WTC11 (cell line): ENCODE results near the gene IFNA6. TPM values are rescaled to one million over a fixed set of nuclear protein-coding genes. Genes with fewer than 3 reads are reported as not detected.
A peak's percentile ranks its signal among the peaks of the same experiment; 100 is the strongest.

Source experiments
- ATAC-seq: fragments of 200-7000 bp; cut with Tn5 transposase; 2 replicates; pipeline ENCODE4 v1.10.0; 2021; ENCODE audit warnings: mild to moderate bottlenecking, moderate library complexity
- CTCF ChIA-PET: fragments of 300-600 bp; sonication (Branson Sonifier 250); formaldehyde crosslinking; loops from one replicate; lab custom pipeline; 2021; ENCODE audit warnings: antibody characterized with exemption; lab: Charles Lee
- POLR2A ChIA-PET: fragments of 350-600 bp; sonication (Branson Sonifier 250); formaldehyde crosslinking; loops from one replicate; lab custom pipeline; 2021; ENCODE audit warnings: antibody characterized with exemption; lab: Charles Lee
- DNase-seq: peaks from one replicate; pipeline ENCODE4 v3.0.0; 2021; ENCODE audit warnings: low spot score
- H3K27ac Mint-ChIP-seq: 2 replicates; pipeline ENCODE4 v1.8.0; 2021; ENCODE audit warnings: mixed read lengths
- H3K27me3 Mint-ChIP-seq: 2 replicates; pipeline ENCODE4 v1.8.0; 2021; ENCODE audit warnings: low read depth, mild to moderate bottlenecking, moderate library complexity, mixed read lengths
- H3K36me3 Mint-ChIP-seq: 2 replicates; pipeline ENCODE4 v1.8.0; 2021; ENCODE audit warnings: mixed read lengths
- H3K4me1 Mint-ChIP-seq: 2 replicates; pipeline ENCODE4 v1.8.0; 2022; ENCODE audit warnings: mixed read lengths
- H3K4me3 Mint-ChIP-seq: 2 replicates; pipeline ENCODE4 v1.8.0; 2021; ENCODE audit warnings: mild to moderate bottlenecking, moderate library complexity, mixed read lengths
- H3K9me3 Mint-ChIP-seq: 2 replicates; pipeline ENCODE4 v1.8.0; 2021; ENCODE audit warnings: mixed read lengths
- AFF4 ChIP-seq: sonication (generic); formaldehyde crosslinking; IDR thresholded peaks from 2 replicates; pipeline ENCODE4 v1.8.1; 2023; ENCODE audit warnings: mild to moderate bottlenecking, missing genetic modification reagents, borderline replicate concordance
- E2F4 ChIP-seq: sonication (generic); formaldehyde crosslinking; IDR thresholded peaks from 2 replicates; pipeline ENCODE4 v1.8.1; 2022; ENCODE audit warnings: low read depth, mild to moderate bottlenecking, moderate library complexity, missing genetic modification reagents, borderline replicate concordance
- EMX1 ChIP-seq: fragments of 250-450 bp; sonication (Bioruptor Pico); IDR thresholded peaks from 2 replicates; pipeline ENCODE4 v1.8.0; 2021; ENCODE audit warnings: mild to moderate bottlenecking
- ETV6 ChIP-seq: sonication (generic); formaldehyde crosslinking; IDR thresholded peaks from 2 replicates; pipeline ENCODE4 v1.8.1; 2022; ENCODE audit warnings: mild to moderate bottlenecking, missing genetic modification reagents
- GABPB1 ChIP-seq: sonication (generic); formaldehyde crosslinking; IDR thresholded peaks from 2 replicates; pipeline ENCODE4 v1.8.1; 2023; ENCODE audit warnings: mild to moderate bottlenecking, missing genetic modification reagents
- GTF2I ChIP-seq: fragments of 250-450 bp; sonication (Bioruptor Pico); conservative IDR thresholded peaks from 2 replicates; pipeline ENCODE4 v1.4.0; 2021; ENCODE audit warnings: mild to moderate bottlenecking
- JAZF1 ChIP-seq: fragments of 250-450 bp; sonication (Bioruptor Pico); IDR thresholded peaks from 2 replicates; pipeline ENCODE4 v1.9.0; 2021; ENCODE audit warnings: moderate library complexity, mild to moderate bottlenecking, inconsistent platforms
- KAT7 ChIP-seq: sonication (generic); formaldehyde crosslinking; IDR thresholded peaks from 2 replicates; pipeline ENCODE4 v1.8.1; 2023; ENCODE audit warnings: missing genetic modification reagents, mild to moderate bottlenecking, borderline replicate concordance
- NFE2L1 ChIP-seq: sonication (generic); formaldehyde crosslinking; IDR thresholded peaks from 2 replicates; pipeline ENCODE4 v1.8.1; 2023; ENCODE audit warnings: missing genetic modification reagents
- NR1H2 ChIP-seq: sonication (generic); formaldehyde crosslinking; IDR thresholded peaks from 2 replicates; pipeline ENCODE4 v1.9.0; 2021; ENCODE audit warnings: mild to moderate bottlenecking, moderate library complexity, missing genetic modification reagents
- NR2C2 ChIP-seq: sonication (generic); formaldehyde crosslinking; IDR thresholded peaks from 2 replicates; pipeline ENCODE4 v1.8.0; 2022; ENCODE audit warnings: mild to moderate bottlenecking, missing genetic modification reagents
- NR3C1 ChIP-seq: sonication (generic); formaldehyde crosslinking; conservative IDR thresholded peaks from 2 replicates; pipeline ENCODE4 v1.8.1; 2023; ENCODE audit warnings: low read depth, mild to moderate bottlenecking, missing genetic modification reagents
- SMAD3 ChIP-seq: sonication (generic); formaldehyde crosslinking; IDR thresholded peaks from 2 replicates; pipeline ENCODE4 v1.8.0; 2022; ENCODE audit warnings: missing genetic modification reagents, mild to moderate bottlenecking, borderline replicate concordance
- SOX15 ChIP-seq: fragments of 250-450 bp; sonication (Bioruptor Pico); IDR thresholded peaks from 2 replicates; pipeline ENCODE4 v1.9.0; 2021; ENCODE audit warnings: mild to moderate bottlenecking
- TCF7 ChIP-seq: sonication (generic); formaldehyde crosslinking; IDR thresholded peaks from 2 replicates; pipeline ENCODE4 v1.8.0; 2022; ENCODE audit warnings: mild to moderate bottlenecking, low read depth, missing genetic modification reagents, moderate library complexity
- TP53 ChIP-seq: sonication (generic); formaldehyde crosslinking; IDR thresholded peaks from 2 replicates; pipeline ENCODE4 v1.8.1; 2023; ENCODE audit warnings: mild to moderate bottlenecking, missing genetic modification reagents
- ZNF138 ChIP-seq: sonication (generic); formaldehyde crosslinking; conservative IDR thresholded peaks from 2 replicates; pipeline ENCODE4 v1.8.1; 2022; ENCODE audit warnings: mild to moderate bottlenecking, moderate library complexity, missing genetic modification reagents
- ZNF317 ChIP-seq: sonication (generic); formaldehyde crosslinking; IDR thresholded peaks from 2 replicates; pipeline ENCODE4 v1.8.1; 2023; ENCODE audit warnings: low read depth, mild to moderate bottlenecking, moderate library complexity, missing genetic modification reagents, borderline replicate concordance
- ZNF396 ChIP-seq: fragments of 250-450 bp; sonication (Bioruptor Pico); IDR thresholded peaks from 2 replicates; pipeline ENCODE4 v1.8.0; 2021; ENCODE audit warnings: mild to moderate bottlenecking, moderate library complexity, borderline replicate concordance
- total RNA-seq: library from RNA; stranded (reverse); gene quantifications from 3 replicates; pipeline ENCODE4 v1.2.3, GENCODE V29; 2021
- TF ChIP-seq, protein P1 (sequence below): fragments of 200-600 bp; IDR thresholded peaks from 2 replicates; pipeline ENCODE4 v1.8.0; 2022; ENCODE audit warnings: antibody characterized with exemption
- TF ChIP-seq, protein P2 (sequence below): sonication (generic); formaldehyde crosslinking; IDR thresholded peaks from 2 replicates; pipeline ENCODE4 v1.8.1; 2022; ENCODE audit warnings: low read depth, missing genetic modification reagents, borderline replicate concordance

IFNA6 gene
- total RNA-seq, 1 experiment from 2014 or later = not detected

DNA sequence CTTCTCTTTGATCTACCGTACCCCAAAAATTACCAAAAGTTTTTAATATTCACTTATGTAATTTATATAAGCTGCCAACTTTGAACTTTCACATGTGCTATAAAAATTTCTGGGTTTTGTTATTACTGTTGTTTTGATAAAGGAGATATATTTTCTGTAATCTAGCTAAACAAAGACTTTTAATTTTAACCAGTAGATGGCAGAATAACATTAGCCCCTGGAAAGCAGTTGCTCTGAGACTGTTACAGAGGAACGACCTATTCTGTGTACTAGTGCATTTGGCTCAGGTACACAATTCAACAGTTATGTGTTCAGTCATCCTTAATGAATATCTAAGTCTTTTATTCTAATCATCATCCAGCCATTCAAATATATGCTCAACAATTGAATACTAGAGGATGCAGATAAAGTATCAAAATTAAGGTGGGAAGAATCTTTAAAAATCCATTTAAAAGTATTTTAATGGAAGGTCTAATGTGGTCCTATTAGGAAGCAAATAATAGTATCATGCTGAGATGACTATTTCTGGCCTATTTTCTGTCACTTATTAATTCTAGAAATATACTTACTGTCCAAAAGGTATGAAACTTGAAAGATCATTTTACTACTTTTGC lies 24.1 kb downstream of the IFNA6 start:
- DNase-seq (no peak), ATAC-seq (peak; percentile 74)
- Mint-ChIP-seq H3K36me3 (no peaks in the 10 kb centered on the region), H3K27me3 (no peaks in the 10 kb centered on the region), H3K9me3 (no peaks in the 10 kb centered on the region), H3K27ac (no peak overlapping the region), H3K4me1 (0 out of 2 replicates have a peak, but pooled peaks cover 2% of the 10 kb centered on the region), H3K4me3 (no peak overlapping the region)
- ChIA-PET POLR2A (interaction anchor here (0.6 kb wide), 1 partner anchor 125 kb away, joined by 5 read pairs; no protein-coding TSS in a partner anchor), CTCF (interaction anchor here (0.6 to 2.0 kb wide), 32 partner anchors 8 to 475 kb away, joined by 3 to 48 read pairs (median 5); partner anchors contain the start of genes KLHL9 and MTAP)
- TF ChIP-seq, protein P1, sequence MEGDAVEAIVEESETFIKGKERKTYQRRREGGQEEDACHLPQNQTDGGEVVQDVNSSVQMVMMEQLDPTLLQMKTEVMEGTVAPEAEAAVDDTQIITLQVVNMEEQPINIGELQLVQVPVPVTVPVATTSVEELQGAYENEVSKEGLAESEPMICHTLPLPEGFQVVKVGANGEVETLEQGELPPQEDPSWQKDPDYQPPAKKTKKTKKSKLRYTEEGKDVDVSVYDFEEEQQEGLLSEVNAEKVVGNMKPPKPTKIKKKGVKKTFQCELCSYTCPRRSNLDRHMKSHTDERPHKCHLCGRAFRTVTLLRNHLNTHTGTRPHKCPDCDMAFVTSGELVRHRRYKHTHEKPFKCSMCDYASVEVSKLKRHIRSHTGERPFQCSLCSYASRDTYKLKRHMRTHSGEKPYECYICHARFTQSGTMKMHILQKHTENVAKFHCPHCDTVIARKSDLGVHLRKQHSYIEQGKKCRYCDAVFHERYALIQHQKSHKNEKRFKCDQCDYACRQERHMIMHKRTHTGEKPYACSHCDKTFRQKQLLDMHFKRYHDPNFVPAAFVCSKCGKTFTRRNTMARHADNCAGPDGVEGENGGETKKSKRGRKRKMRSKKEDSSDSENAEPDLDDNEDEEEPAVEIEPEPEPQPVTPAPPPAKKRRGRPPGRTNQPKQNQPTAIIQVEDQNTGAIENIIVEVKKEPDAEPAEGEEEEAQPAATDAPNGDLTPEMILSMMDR = peak; percentile 14; the same call in 1 of the 2 replicates
- TF ChIP-seq SOX15 (CRISPR knock-in tag) = no peak

DNA sequence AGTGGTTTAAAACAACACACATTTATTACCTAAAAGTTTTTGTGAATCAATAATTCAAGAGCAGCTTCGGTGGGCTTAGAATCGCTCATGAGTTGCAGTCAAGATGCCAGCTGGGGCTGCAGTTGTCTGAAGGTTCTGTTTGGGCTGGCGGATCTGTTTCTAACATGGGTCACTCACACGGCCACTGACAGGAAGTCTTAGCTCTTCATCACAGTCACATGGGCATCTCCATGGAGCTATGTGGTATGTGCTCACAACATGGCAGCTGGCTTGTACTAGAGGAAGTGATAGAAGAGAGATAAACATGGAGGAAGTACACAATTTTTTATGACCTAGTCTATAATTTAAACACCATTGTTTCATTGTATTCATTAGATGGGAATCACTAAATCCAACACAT lies 26.6 kb downstream of the IFNA6 start:
- CTCF ChIA-PET = interaction anchor here (1.0 to 1.6 kb wide), 2 partner anchors 68 to 131 kb away, joined by 4 to 5 read pairs; no protein-coding TSS in a partner anchor
- DNase-seq (no peak), ATAC-seq (no peak)
- TF ChIP-seq GTF2I (CRISPR knock-in tag) = no peak
- TF ChIP-seq SMAD3 (CRISPR knock-in tag) = no peak
- TF ChIP-seq ETV6 (CRISPR knock-in tag) = no peak
- TF ChIP-seq KAT7 = no peak
- no peak for TF ChIP-seq ZNF317 (CRISPR knock-in tag)
- no peak for TF ChIP-seq TCF7 (CRISPR knock-in tag)
- TF ChIP-seq, protein P1 = no peak
- no peak for TF ChIP-seq JAZF1 (CRISPR knock-in tag)
- Mint-ChIP-seq H3K9me3 (no peaks in the 10 kb centered on the region), H3K27me3 (no peaks in the 10 kb centered on the region), H3K27ac (no peak overlapping the region), H3K36me3 (no peaks in the 10 kb centered on the region), H3K4me3 (no peak overlapping the region), H3K4me1 (no peaks in the 10 kb centered on the region)
- POLR2A ChIA-PET = no interaction called here

GRCh38 chr9:21322911-21323461 lies 27.7 kb downstream of the IFNA6 start:
- DNase-seq (no peak), ATAC-seq (no peak)
- Mint-ChIP-seq H3K9me3 (no peaks in the 10 kb centered on the region), H3K27ac (no peak overlapping the region), H3K4me1 (peaks cover 4% of the 10 kb centered on the region), H3K36me3 (no peaks in the 10 kb centered on the region), H3K4me3 (no peak overlapping the region), H3K27me3 (no peaks in the 10 kb centered on the region)
- POLR2A ChIA-PET = no interaction called here
- CTCF ChIA-PET = interaction anchor here (1.0 to 2.2 kb wide), 3 partner anchors 69 to 132 kb away, joined by 4 to 6 read pairs (median 5); no protein-coding TSS in a partner anchor
- TF ChIP-seq TCF7 (CRISPR knock-in tag) (no peak), E2F4 (CRISPR knock-in tag) (no peak), TP53 (CRISPR knock-in tag) (no peak), GABPB1 (CRISPR knock-in tag) (no peak), NR1H2 (no peak), NFE2L1 (no peak), ZNF138 (CRISPR knock-in tag) (no peak), EMX1 (CRISPR knock-in tag) (no peak), AFF4 (CRISPR knock-in tag) (no peak), ZNF396 (CRISPR knock-in tag) (no peak), NR3C1 (CRISPR knock-in tag) (no peak), NR2C2 (CRISPR knock-in tag) (no peak)
- TF ChIP-seq, protein P2, sequence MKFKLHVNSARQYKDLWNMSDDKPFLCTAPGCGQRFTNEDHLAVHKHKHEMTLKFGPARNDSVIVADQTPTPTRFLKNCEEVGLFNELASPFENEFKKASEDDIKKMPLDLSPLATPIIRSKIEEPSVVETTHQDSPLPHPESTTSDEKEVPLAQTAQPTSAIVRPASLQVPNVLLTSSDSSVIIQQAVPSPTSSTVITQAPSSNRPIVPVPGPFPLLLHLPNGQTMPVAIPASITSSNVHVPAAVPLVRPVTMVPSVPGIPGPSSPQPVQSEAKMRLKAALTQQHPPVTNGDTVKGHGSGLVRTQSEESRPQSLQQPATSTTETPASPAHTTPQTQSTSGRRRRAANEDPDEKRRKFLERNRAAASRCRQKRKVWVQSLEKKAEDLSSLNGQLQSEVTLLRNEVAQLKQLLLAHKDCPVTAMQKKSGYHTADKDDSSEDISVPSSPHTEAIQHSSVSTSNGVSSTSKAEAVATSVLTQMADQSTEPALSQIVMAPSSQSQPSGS = no peak
